NCI-H774 (cell line): Measurements from ENCODE around the gene RAN.
"Not testable (repeated sequence)": the region's sequence is repeated elsewhere in the genome, so short reads cannot be mapped to it uniquely, and the experiment has no call there.

Experiments
- DNase-seq: peaks from one replicate; lab custom pipeline; 2025; lab: John Stamatoyannopoulos, UW

The RAN gene

DNA sequence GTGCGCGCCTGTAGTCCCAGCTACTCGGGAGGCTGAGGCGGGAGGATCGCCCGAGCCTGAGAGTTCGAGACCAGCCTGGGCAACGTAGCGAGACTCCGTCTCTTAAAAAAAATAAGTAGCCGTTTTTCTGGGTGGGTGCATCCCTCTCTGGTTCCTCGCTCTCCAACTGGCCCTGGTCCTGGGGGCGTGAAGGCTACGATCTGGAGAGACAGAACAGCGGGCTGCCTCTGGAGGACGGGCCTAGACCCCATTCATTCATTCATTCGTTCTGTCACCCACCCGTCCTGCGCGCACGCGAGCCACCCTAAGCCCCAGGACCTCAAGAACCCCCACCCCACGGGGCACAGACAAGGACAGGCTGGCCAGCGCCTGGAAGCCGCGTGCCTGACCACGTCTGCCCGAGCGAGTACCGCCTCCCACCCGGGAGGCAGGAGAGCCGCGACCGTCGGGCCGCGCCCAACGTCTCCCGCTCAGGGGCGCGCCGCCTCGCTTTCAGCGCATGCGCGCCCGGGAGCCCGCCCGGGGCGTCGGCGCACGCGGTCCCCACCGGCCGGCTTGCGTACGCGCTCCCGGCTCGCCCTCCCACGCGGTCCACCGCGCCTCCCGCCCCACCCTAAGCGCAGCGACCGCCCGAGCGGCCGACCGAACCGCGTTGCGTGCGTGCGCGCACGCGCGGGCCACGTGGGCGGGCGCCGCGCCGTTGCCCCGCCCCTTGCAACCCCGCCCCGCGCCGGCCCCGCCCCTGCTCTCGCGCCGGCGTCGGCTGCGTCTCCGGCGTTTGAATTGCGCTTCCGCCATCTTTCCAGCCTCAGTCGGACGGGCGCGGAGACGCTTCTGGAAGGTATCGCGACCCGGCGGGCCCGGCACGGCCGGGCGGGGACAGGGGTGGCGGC lies at the start of gene RAN:
TSS of gene RAN (plus strand) at position 781 of the 893 bp plus-strand sequence. CDS start 528 bp downstream, outside the sequence.
- DNase-seq, result peak; percentile 94

GRCh38 chr12:130825771-130826150 lies 46.1 kb upstream of the RAN start:
- DNase-seq, result no peak

DNA sequence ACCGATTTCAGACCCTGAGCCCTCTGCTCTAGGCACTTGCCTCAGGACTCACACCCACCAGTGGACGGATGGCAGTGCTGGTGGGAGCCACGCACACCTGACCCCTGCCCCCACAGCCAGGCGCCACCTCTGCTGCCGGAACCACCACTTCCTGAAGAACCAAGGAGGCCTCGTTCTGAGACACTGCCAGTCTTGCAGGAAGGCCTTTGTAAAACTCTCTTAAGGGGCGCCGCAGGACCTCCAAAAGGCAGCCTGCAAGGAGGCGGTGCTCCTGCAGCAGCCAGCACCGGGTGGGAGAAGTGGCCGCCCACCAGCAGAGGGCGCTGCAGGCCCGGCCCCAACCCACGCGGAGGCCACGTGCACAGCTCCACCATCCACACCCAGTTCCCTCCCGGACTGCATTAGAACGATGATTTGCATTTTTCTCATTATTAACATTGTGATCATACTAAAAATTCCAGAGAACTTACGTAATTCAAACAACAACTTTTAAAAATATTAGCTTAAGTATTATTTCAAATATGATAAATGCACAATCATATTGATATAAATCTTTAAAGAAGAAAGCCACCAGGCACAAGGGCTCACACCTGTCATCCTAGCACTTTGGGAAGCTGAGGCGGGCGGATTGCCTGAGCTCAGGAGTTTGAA lies 45.6 kb upstream of the RAN start:
- DNase-seq, result no peak

DNA sequence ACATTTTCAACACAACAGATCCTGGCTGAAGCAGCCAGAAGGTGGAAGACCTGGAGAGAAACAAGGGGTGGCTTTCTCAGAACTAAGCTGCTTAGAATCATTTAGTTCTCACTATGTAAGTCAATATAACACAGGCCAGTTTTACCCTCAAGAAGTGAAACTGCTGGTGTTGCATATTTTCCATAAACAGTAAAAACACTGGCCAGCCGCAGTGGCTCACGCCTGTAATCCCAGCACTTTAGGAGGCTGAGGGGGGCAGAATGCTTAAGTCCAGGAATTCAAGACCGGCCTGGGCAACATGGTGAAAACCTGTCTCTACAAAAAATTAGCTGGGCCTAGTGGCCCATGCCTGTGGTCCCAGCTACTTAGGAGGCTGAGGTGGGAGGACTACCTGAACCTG lies 44.4 kb upstream of the RAN start:
- DNase-seq, result no peak

GRCh38 chr12:130828895-130829294 lies 43.0 kb upstream of the RAN start:
- no peak for DNase-seq

DNA sequence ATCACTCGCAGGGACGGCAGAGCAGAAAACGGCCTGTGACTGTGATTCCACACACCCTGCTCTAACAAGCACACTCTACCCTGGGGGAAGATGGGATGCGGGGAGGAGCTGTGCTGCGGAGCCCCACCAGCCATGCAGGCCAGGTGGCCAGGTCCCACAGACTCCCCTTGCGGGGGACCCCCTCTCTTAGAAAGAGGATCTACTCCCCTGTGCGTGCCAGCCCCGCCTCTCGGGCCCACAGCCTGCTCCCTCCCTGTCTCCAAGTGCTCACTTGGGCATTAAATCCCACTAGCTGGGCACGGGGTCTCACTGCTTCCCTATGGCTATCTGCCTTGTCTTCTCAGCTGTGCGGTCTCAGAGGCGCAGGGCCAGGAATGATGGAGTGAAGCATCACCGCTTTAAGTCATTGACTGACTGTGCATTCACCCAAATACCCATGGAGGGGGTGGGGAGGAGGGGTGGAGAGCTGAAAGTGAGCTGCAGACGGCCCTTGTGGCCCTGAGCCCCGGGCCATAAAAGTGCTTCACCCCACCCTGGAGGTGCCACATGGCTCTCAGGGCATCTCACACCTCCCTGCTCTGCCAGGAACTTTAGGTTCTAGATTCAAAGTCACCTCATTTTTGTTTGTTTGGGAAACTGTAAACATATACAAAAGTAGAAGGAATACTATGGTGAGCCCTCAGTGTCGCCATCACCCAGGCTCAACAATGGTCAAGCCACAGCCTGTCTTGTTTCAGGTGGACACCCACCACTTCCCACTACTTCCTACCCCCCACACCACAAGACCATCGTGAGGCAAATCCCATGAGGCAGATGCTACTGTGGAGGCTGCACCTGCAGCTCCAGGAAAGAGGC lies 42.2 kb upstream of the RAN start:
- DNase-seq, result no peak

GRCh38 chr12:130830246-130830551 lies 41.7 kb upstream of the RAN start:
- no peak for DNase-seq

GRCh38 chr12:130831246-130831645 lies 40.6 kb upstream of the RAN start:
- DNase-seq, result no peak

GRCh38 chr12:130831876-130832405 lies 39.9 kb upstream of the RAN start:
- DNase-seq, result no peak

DNA sequence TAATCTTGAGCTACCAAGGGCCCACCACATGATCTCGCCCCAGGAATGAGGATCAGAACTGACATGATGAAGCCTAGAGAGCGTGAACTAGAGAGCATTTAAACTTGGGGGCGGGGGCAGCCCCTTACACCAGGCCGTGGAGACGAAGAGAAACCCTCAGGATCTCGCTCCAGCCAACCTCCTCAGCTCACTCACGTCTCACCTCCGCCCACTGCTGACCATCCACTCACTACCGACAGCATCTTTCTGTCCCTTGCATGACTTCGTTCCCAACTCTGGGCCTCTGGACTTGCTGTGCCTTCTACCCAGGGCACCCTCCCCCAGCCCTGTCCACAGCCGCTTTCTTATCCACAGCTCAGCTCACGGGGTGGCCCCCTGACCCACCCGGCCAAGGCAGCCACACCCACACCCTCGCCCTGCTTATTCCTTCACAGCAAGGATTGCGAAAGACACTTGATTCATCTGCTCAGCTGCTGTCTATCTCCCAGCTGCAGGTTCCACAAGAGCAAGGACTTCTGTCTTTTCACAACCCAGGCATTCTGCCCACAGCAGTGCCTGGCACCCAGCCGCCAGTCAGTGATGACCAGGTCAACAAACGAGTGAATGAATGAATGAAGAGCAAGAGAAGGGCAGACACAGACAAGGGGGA lies 39.2 kb upstream of the RAN start:
- no peak for DNase-seq

DNA sequence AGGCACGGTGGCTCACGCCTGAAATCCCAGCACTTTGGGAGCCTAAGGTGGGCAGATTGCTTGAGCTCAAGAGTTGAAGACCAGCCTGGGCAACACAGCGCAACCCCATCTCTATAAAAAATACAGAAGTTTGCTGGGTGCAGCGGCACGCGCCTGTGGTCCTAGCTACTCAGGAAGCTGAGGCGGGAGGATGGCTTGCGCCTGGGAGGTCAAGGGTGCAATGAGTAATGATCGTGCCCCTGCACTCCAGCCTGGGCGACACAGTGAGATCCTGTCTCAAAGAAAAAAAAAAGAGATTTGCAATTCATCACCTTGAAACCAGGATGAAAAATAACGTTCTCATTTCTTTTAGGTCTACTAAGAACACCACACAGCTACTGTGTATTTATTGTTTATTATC lies 36.9 kb upstream of the RAN start:
- DNase-seq, result no peak

DNA sequence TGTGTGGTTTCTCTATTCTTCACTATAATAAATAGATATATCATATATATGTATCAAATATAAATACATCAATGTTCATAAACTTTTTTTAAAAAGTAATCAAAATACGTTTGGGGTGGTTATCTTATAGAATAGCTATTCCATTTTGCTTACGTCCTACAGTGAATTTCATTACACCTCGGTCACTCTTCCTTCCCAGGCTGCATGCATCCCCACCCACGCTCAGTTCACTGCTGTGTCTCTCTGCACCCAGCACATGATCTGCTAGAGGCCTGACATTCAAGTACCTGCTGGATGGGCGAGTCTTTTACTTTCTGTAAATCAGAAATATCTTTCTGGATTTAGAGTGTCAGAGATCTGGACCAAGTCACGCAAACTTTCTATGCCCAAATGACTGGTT lies 36.4 kb upstream of the RAN start:
- no peak for DNase-seq

- DNase-seq, result no peak
Observed at GRCh38 chr12:130838284-130838950, 33.4 kb upstream of the RAN start.

GRCh38 chr12:130838951-130839769 lies 32.7 kb upstream of the RAN start, which contains the start of gene STX2:
STX2 (minus strand) TSS chr12:130839250; CDS start chr12:130839099, 151 bp downstream.
- peak; percentile 80 for DNase-seq

GRCh38 chr12:130839770-130840404 lies 32.0 kb upstream of the RAN start:
- no peak for DNase-seq

DNA sequence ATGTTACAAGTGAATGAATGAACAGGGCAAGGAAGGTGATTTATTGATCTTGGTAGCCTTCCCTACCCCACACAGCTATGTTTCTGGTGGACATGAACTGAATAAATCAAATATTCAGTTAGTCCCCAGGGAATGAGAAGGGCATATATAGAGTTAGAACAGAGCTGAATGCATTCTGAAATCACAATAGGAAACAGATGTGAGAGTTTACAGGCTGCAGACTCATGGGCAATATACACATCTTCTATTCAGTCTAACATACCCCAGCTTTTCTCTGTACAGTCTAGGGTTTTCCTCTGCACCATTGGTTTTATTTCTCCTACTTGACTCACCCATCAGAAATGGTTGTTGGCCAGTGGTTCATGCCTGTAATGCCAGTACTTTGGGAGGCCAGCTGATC lies 25.5 kb upstream of the RAN start:
- DNase-seq, result no peak

DNA sequence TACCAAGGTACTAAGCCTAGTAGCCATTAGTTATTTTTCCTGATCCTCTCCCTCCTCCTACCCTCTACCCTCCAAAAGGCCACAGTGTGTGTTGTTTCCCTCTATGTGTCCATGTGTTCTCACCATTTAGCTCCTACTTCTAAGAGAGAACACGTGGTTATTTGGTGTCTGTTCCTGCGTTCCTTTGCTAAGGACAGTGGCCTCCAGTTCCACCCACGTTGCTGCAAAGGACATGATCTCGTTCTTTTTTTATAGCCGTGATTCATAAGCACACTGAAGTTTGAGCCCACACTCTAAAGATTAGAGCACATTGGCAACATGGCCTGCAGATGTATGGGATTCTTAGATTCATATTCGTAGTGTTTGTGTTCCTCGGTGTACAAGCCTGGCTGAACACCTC lies 24.8 kb upstream of the RAN start:
- no peak for DNase-seq

- DNase-seq, result not testable (repeated sequence)
Observed at GRCh38 chr12:130848105-130848504, 23.8 kb upstream of the RAN start.

DNA sequence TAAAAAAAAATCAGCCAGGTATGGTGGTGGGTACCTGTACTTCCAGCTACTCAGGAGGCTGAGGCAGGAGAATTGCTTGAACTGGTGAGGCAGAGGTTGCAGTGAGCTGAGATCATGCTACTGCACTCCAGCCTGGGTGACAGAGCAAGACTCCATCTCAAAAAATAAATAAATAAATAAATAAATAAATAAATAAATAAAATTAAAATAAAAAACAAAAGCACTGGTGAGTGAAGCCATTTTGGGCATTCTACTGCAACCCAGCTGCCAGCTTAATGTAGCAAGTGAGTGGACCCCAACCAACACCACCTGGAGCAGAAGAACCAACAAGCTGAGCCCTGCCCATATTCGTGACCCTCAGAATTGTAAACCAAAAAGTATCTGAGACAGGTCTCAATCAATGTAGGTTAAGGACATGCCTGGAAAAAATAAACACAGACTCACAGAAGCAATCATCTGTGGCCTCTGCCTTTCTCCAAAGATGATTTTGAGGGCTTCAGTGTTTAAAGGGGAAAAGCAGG lies 23.0 kb upstream of the RAN start:
- DNase-seq, result not testable (repeated sequence)
